Aortic smooth muscle cell (primary cell): Measurements from ENCODE around the gene TSPYL1. TPM values are rescaled to one million over a fixed set of nuclear protein-coding genes. Genes with fewer than 3 reads are reported as not detected.

ENCODE experiments used
- total RNA-seq: library from RNA; depleted of rRNA; stranded (reverse); fragments of >200 nt; gene quantifications from 2 replicates; pipeline ENCODE4 v1.2.3, GENCODE V29; 2014

The TSPYL1 gene
- total RNA-seq, result 110 and 129 TPM in 2 replicates

GRCh38 chr6:116279232-116280160 is at the start of gene TSPYL1:
Gene TSPYL1 (minus strand): TSS chr6:116279930. CDS start chr6:116279830, 100 bp downstream.

DNA sequence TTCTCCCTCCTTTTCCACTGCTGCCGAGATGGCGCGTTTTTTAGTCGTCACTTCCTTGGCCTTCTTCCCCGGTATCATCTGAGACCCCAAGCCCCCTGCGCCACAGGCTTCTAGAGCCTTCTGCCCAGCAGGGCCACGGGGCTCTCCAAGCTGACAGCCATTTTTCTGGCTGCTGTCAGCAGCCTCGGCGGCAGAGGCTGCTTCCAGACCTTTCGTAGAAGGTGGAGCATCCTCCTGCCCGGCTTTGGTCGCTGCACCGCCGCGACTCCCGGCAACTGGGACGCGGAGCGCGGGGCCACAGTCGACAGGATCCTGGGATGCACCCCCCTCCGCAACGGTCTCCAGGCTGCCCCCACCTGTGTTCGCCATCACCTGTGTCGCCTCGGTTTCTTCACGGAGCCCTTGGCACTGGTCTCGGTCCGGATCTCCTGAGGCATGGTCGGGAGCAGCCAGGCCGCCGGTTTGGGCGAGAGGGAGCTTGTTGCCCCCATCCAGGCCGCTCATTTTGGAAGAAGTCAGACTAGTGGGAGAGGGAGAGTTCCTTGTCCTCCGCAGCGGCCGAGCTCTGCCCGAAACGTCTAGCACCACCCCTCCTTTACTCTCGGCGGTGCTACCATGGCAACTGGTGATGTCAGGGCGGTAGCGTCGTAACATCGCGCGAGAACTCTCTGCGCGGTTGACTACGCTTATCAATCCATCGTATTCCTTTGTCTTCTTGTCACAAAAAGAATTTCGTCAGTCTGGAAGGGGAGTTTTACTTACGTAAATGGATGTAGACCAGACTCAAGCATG is 26.0 kb downstream of the TSPYL1 start, which contains the start of gene TSPYL4:
TSPYL4 (minus strand) TSS at position 571 of the 792 bp plus-strand sequence; CDS start at position 504, 67 bp downstream.

Other genes with a start within 250 kb of the TSPYL1 start
- gene FRK, start 219.0 kb downstream of the TSPYL1 start, total RNA-seq, result 0.79 and 1.6 TPM in 2 replicates
- 4.9 and 10.1 TPM in 2 replicates for gene NT5DC1, start 179.1 kb downstream of the TSPYL1 start, total RNA-seq
- under 0.01 TPM in 1 of 2 replicates, not detected in the other for gene COL10A1, start 153.8 kb downstream of the TSPYL1 start, total RNA-seq
- gene TSPYL4, start 25.9 kb downstream of the TSPYL1 start, total RNA-seq, result 12.8 and 17.8 TPM in 2 replicates
- 37.9 and 42.8 TPM in 2 replicates for gene DSE, start 91.0 kb upstream of the TSPYL1 start, total RNA-seq
- 0.26 and 0.31 TPM in 2 replicates for gene CALHM6, start 181.4 kb upstream of the TSPYL1 start, total RNA-seq
- gene CALHM5, start 231.7 kb upstream of the TSPYL1 start, total RNA-seq, result 11.0 and 11.8 TPM in 2 replicates